Measurements from ENCODE around the gene PEAK1. TPM values are rescaled to one million over a fixed set of nuclear protein-coding genes. Genes with fewer than 3 reads are reported as not detected.

PEAK1 gene
- total RNA-seq, 1 donor from 2014 or later, result 27.7 TPM

DNA sequence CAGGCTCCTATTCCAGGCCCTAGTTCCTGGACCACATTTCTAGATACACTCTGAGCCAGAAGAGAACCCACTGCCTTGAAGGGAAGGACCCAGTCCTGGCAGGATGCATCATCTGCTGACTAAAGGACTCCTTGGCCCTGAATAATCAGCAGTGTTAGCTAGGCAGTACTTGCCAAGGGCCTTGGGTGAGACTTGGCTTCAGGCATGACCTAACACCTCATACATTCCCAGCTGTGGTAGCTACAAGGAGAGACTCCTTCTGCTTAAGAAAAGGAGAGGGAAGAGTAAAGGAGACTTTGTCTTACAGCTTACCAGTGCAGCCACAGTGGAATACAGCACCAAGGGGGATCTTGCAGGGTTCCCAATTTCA lies 26.4 kb downstream of the PEAK1 start:
- TF ChIP-seq POLR2AphosphoS5 (IDR thresholded peaks at IDR 0.05; ENCODE audit: insufficient read depth in 1 of 2, low read depth in 1 of 2) (no peak), POLR2A (IDR thresholded peaks at IDR 0.05) (no peak), CTCF (IDR thresholded peaks at IDR 0.05) (no peak)
- H3K4me1 ChIP-seq, result no peaks in the 10 kb centered on the region
- no peak overlapping the region for H3K4me3 ChIP-seq
- DNase-seq (ENCODE audit: extremely low spot score in 2 of 2), result no peak
- H3K9me3 ChIP-seq, result peaks cover 16% of the 10 kb centered on the region
- no peaks in the 10 kb centered on the region for H3K36me3 ChIP-seq
- intact Hi-C loops (cut with DNase I), result no loop called here
- no peak overlapping the region for H3K27ac ChIP-seq
- no peaks in the 10 kb centered on the region for H3K27me3 ChIP-seq

GRCh38 chr15:77392762-77393470 lies 27.0 kb downstream of the PEAK1 start:
- Histone ChIP-seq H3K27ac (no peak overlapping the region), H3K4me1 (peaks cover 4% of the 10 kb centered on the region), H3K9me3 (peaks cover 11% of the 10 kb centered on the region), H3K4me3 (no peak overlapping the region), H3K27me3 (no peaks in the 10 kb centered on the region), H3K36me3 (no peaks in the 10 kb centered on the region)
- intact Hi-C loops (cut with DNase I), result no loop called here
- TF ChIP-seq CTCF (IDR thresholded peaks at IDR 0.05) (no peak), POLR2A (IDR thresholded peaks at IDR 0.05) (no peak), POLR2AphosphoS5 (IDR thresholded peaks at IDR 0.05; ENCODE audit: insufficient read depth in 1 of 2, low read depth in 1 of 2) (no peak)
- DNase-seq (ENCODE audit: extremely low spot score in 2 of 2), result no peak

GRCh38 chr15:77391372-77391951 lies 28.4 kb downstream of the PEAK1 start:
- Histone ChIP-seq H3K27ac (no peak overlapping the region), H3K36me3 (no peaks in the 10 kb centered on the region), H3K27me3 (no peaks in the 10 kb centered on the region), H3K4me1 (peaks cover 12% of the 10 kb centered on the region), H3K9me3 (peaks cover 6% of the 10 kb centered on the region), H3K4me3 (no peak overlapping the region)
- no peak for DNase-seq (ENCODE audit: extremely low spot score in 2 of 2)
- intact Hi-C loops (cut with DNase I), result no loop called here
- TF ChIP-seq POLR2A (IDR thresholded peaks at IDR 0.05) (no peak), CTCF (IDR thresholded peaks at IDR 0.05) (no peak), POLR2AphosphoS5 (IDR thresholded peaks at IDR 0.05; ENCODE audit: insufficient read depth in 1 of 2, low read depth in 1 of 2) (no peak)

DNA sequence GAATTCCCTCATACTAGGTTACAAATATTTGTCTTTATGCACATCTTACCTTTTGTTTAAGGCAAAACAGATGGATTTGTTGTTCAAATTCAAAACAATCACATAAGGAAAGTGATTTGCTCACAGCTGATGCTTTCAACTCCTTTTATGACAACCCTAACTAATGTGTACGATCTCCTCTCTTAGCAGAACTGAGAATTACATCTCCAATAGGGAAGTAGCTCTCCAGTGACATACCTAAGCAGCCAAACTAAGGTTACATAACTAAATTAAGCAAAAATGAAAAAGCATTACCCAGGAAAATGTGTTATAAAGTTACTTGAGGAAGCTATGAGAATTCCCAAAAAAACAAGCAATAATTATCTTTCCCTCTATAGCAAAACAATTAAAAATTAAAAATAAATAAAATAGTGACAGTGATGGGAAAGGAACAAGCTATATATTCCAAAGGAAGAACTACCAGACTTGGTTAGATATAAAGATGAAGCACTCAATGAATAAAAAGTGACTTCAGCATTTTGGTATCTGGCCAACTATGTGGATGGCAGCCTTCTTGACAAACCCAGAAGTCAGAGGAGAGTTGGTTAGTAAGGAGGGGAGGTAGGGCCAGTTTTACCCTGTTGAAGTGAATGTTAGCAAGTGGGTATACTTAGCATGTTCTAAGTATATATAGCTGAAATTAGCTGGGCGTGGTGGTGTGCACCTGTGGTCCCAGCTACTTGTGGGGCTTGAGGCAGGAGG lies 32.4 kb downstream of the PEAK1 start:
- Histone ChIP-seq H3K4me3 (no peak overlapping the region), H3K27me3 (no peaks in the 10 kb centered on the region), H3K27ac (no peak overlapping the region), H3K4me1 (peaks cover 39% of the 10 kb centered on the region), H3K9me3 (no peaks in the 10 kb centered on the region), H3K36me3 (no peaks in the 10 kb centered on the region)
- no peak for DNase-seq (ENCODE audit: extremely low spot score in 2 of 2)
- TF ChIP-seq POLR2AphosphoS5 (IDR thresholded peaks at IDR 0.05; ENCODE audit: insufficient read depth in 1 of 2, low read depth in 1 of 2) (no peak), CTCF (IDR thresholded peaks at IDR 0.05) (no peak), POLR2A (IDR thresholded peaks at IDR 0.05) (no peak)
- intact Hi-C loops (cut with DNase I), result no loop called here

Measured in vagina (tissue), 2 donors.